ENCODE data around the gene ARV1.

The ARV1 gene

DNA sequence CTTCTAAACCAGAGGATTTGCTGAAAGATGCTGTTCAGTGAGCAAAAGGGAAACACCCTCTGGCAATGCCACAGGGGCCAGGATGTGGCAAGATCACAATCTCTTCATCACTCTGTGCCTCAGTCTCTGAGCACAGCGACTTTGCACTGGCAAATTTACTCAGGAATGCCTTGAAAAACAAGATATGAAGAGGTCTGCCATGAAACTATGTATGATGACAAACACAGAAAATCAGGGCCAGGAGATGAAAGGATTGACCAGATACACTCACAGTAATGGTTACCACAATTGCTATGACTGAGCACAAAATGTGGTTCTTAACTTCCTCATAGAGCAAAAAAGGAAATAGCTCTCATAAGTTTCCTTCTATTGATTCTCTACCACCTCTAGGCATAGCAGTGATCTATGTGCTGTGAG, 6.0 kb upstream of the ARV1 start:
- Histone ChIP-seq H3K79me2 (ENCODE audit: insufficient read depth, low read length) (peaks cover 8% of the 10 kb centered on the region; the same call in 1 of the 2 replicates), H3K4me3 (ENCODE audit: low read length, poor library complexity, severe bottlenecking) (no peak overlapping the region), H3K9ac (ENCODE audit: low read depth, low read length, poor library complexity, severe bottlenecking) (no peak overlapping the region), H3K4me2 (ENCODE audit: low read depth, low read length, poor library complexity, severe bottlenecking) (peak overlapping the region; percentile 35), H3K9me2 (replicated peaks; ENCODE audit: low read depth, low read length) (no peaks in the 10 kb centered on the region), H3K4me1 (ENCODE audit: insufficient read depth, low read length, poor library complexity, severe bottlenecking) (peaks cover 36% of the 10 kb centered on the region), H3K36me3 (ENCODE audit: insufficient read depth, low read length) (no peaks in the 10 kb centered on the region), H3K27me3 (ENCODE audit: insufficient read depth, low read length, poor library complexity, severe bottlenecking) (no peaks in the 10 kb centered on the region), H3F3A (ENCODE audit: low read depth) (peaks cover 7% of the 10 kb centered on the region), H4K20me1 (ENCODE audit: insufficient read depth, low read length, poor library complexity, severe bottlenecking) (peaks cover 27% of the 10 kb centered on the region), H3K9me3 (ENCODE audit: insufficient read depth, low read depth, low read length) (no peaks in the 10 kb centered on the region), H2AFZ (ENCODE audit: low read length) (no peak overlapping the region)
- TF ChIP-seq, protein P1, sequence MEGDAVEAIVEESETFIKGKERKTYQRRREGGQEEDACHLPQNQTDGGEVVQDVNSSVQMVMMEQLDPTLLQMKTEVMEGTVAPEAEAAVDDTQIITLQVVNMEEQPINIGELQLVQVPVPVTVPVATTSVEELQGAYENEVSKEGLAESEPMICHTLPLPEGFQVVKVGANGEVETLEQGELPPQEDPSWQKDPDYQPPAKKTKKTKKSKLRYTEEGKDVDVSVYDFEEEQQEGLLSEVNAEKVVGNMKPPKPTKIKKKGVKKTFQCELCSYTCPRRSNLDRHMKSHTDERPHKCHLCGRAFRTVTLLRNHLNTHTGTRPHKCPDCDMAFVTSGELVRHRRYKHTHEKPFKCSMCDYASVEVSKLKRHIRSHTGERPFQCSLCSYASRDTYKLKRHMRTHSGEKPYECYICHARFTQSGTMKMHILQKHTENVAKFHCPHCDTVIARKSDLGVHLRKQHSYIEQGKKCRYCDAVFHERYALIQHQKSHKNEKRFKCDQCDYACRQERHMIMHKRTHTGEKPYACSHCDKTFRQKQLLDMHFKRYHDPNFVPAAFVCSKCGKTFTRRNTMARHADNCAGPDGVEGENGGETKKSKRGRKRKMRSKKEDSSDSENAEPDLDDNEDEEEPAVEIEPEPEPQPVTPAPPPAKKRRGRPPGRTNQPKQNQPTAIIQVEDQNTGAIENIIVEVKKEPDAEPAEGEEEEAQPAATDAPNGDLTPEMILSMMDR (conservative IDR thresholded peaks at IDR 0.05; ENCODE audit: low read length), result no peak
- 0 out of 2 replicates have a peak, but pooled peaks have one; percentile 27 for TF ChIP-seq EZH2phosphoT487 (IDR thresholded peaks at IDR 0.05; ENCODE audit: borderline replicate concordance)

DNA sequence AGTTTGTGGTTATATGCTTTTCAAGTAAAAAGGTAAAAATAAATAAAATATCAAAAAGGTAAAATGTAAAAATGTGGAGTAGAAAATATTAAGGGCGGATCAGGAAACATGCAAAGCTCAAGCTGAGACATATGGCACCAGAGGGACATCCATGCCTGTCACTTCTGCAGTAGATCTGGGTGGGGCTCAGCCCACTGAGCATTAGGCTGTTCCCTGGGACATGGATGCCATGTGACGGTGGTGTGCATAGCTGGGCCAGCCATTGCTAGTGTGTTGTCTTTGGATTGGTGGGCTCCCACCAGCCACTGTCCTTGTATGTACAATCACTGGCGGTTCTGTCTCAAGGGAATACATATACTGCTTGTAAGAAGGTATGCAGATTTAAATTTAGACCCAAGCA, 3.3 kb upstream of the ARV1 start:
- Histone ChIP-seq H3K27me3 (ENCODE audit: insufficient read depth, low read length, poor library complexity, severe bottlenecking) (no peaks in the 10 kb centered on the region), H2AFZ (ENCODE audit: low read length) (no peak overlapping the region), H3F3A (ENCODE audit: low read depth) (peaks cover 7% of the 10 kb centered on the region), H3K4me1 (ENCODE audit: insufficient read depth, low read length, poor library complexity, severe bottlenecking) (peaks cover 48% of the 10 kb centered on the region), H3K9me3 (ENCODE audit: insufficient read depth, low read depth, low read length) (no peaks in the 10 kb centered on the region), H3K79me2 (ENCODE audit: insufficient read depth, low read length) (peaks cover 16% of the 10 kb centered on the region), H4K20me1 (ENCODE audit: insufficient read depth, low read length, poor library complexity, severe bottlenecking) (peaks cover 27% of the 10 kb centered on the region), H3K4me2 (ENCODE audit: low read depth, low read length, poor library complexity, severe bottlenecking) (no peak overlapping the region), H3K36me3 (ENCODE audit: insufficient read depth, low read length) (no peaks in the 10 kb centered on the region), H3K4me3 (ENCODE audit: low read length, poor library complexity, severe bottlenecking) (no peak overlapping the region), H3K9ac (ENCODE audit: low read depth, low read length, poor library complexity, severe bottlenecking) (no peak overlapping the region), H3K9me2 (replicated peaks; ENCODE audit: low read depth, low read length) (no peaks in the 10 kb centered on the region)
- TF ChIP-seq, protein P1 (conservative IDR thresholded peaks at IDR 0.05; ENCODE audit: low read length), result no peak
- no peak for TF ChIP-seq EZH2phosphoT487 (IDR thresholded peaks at IDR 0.05; ENCODE audit: borderline replicate concordance)

DNA sequence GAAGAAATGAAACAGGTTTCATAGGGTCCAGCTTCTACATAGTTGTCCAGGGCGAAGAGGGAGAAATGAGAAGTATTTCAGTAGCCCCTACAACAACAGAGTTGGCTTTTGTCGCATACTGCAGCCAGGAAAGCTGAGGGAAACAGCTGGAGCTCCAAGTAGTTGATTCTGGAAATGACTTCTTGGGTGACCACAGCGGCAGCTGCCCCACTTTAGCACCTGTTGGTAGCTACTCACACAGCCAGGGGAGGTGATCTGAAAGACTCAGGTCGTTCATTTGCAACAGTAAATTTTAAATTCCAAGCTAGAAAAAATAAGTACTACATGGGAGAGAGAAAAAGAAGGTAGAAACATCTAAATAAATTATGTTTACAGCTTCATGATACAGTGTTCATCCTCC, 2.5 kb upstream of the ARV1 start:
- Histone ChIP-seq H3K4me1 (ENCODE audit: insufficient read depth, low read length, poor library complexity, severe bottlenecking) (peaks cover 48% of the 10 kb centered on the region), H2AFZ (ENCODE audit: low read length) (no peak overlapping the region), H4K20me1 (ENCODE audit: insufficient read depth, low read length, poor library complexity, severe bottlenecking) (peaks cover 27% of the 10 kb centered on the region), H3K36me3 (ENCODE audit: insufficient read depth, low read length) (no peaks in the 10 kb centered on the region), H3K9me3 (ENCODE audit: insufficient read depth, low read depth, low read length) (no peaks in the 10 kb centered on the region), H3K4me2 (ENCODE audit: low read depth, low read length, poor library complexity, severe bottlenecking) (peak overlapping the region; percentile 87), H3K9ac (ENCODE audit: low read depth, low read length, poor library complexity, severe bottlenecking) (peak overlapping the region; percentile 17), H3K9me2 (replicated peaks; ENCODE audit: low read depth, low read length) (no peaks in the 10 kb centered on the region), H3K4me3 (ENCODE audit: low read length, poor library complexity, severe bottlenecking) (peak overlapping the region; percentile 96), H3K79me2 (ENCODE audit: insufficient read depth, low read length) (peaks cover 16% of the 10 kb centered on the region), H3F3A (ENCODE audit: low read depth) (peaks cover 7% of the 10 kb centered on the region), H3K27me3 (ENCODE audit: insufficient read depth, low read length, poor library complexity, severe bottlenecking) (no peaks in the 10 kb centered on the region)
- TF ChIP-seq, protein P1 (conservative IDR thresholded peaks at IDR 0.05; ENCODE audit: low read length), result no peak
- no peak for TF ChIP-seq EZH2phosphoT487 (IDR thresholded peaks at IDR 0.05; ENCODE audit: borderline replicate concordance)

All from Loucy (cell line).